GM19351 (cell line): Measurements from ENCODE around the gene NOP16.

Experiments used
- ATAC-seq: cut with Tn5 transposase; IDR thresholded peaks from one replicate; pipeline ENCODE4 v1.9.1; 2021; ENCODE audit warnings: mild to moderate bottlenecking, moderate library complexity; ENCODE audit not compliant: unreplicated experiment

NOP16 gene

GRCh38 chr5:176362233-176362490 lies 26.2 kb downstream of the NOP16 start:
- ATAC-seq, result no peak

DNA sequence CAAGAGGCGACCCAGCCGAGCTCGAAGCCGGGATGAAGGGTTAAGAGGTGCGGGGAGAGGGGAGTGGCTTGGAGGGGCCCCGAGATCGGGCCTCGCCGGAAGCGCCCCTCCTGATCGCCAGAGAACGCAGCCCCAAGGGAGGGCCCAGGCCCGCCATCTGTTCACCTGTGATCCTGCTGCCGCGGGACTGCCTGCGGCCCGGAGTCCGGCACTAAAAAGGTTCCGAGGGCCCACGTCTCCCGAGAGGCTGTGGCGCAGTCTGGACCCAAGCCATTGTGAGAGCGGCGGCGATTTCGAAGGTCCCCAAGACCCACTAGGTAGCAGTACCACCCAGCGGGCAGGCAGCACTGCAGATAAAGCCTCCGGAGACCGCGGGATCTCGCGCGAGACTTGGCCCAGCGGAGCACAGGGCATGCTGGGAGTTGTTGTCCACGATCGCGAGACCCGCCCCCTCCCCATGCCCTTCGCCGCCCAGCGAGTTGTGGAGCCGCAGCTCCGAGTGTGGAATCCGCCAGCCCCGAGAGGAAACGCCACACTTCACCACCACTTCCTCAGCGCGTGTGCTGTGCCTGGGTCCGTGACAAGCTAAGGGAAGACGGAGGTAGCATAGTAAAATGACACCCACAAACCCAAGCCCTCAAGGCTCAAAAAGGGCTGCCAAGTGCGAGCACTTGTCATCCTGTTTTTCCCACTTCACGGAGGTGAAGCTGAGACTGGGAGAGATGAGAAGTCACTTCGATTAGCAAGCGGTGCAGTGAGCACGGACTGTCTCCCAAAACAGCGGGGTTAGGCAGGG lies 26.8 kb downstream of the NOP16 start, which contains the start of gene KIAA1191:
TSS of gene KIAA1191 (minus strand) at position 328 of the 796 bp plus-strand sequence. CDS start 2,256 bp downstream, outside the sequence.
- peak; percentile 82 for ATAC-seq

DNA sequence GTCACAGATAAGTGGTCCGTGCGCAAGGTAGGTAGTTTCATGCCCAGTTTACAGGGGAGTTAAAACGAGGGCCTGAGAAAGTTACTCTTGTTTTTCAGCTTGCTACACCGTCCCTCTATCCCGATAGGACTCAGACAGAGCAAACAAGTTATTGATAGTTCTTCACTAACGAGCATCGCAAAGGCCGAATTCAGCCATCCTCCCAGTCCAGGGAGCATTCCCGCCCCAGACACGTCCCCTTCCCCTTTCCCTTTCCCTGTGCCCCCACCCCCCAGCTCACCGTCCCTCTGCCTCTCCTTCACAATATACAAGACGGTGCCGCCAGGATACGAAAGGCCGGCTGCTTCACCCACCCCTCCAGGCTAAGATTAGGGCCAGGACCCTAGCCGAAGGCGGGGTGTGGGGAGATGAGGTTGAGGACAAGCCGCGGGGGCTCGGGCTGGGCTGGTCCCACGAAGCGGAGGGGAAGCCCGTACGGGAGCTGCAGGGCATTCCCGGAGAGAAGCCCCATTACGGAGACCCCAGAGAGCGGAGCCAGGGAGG lies 27.4 kb downstream of the NOP16 start:
- ATAC-seq, result no peak

DNA sequence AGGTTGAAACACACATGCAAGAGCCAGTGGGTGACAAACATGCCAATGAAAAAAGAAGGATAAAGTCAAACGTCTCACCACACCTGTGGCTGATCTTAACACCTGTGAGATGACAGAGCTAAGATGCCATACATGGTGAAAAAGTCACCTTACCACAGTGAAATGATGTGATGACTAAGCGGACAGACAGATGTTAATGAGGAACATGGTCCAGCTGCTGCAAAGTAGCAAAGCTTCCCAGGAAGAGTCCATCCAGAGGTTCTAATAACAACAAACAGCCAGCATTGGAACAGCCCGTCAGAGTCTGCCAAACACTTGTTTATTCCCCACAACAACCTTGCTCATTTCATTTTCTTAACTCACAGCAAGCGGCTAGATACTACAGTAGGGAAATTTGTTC lies 28.7 kb downstream of the NOP16 start:
- no peak for ATAC-seq

DNA sequence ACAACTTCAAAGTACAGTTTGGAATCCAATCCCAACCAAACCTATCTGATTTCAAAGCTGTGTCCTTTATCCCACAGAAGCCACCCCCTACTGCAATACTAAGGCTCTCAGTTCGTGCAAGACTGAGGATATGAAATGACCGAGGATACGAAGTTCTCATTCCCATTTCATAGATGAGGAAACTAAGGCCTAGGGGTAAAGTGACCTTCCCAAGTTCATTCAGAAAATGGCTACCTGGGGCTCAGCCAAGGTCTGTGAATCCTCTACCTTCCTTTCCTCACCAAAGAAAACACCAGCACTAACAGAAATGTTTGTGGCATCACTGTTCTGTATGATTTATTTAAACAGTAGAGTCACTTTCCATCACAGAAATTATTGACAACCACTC lies 32.2 kb downstream of the NOP16 start:
- ATAC-seq, result no peak

DNA sequence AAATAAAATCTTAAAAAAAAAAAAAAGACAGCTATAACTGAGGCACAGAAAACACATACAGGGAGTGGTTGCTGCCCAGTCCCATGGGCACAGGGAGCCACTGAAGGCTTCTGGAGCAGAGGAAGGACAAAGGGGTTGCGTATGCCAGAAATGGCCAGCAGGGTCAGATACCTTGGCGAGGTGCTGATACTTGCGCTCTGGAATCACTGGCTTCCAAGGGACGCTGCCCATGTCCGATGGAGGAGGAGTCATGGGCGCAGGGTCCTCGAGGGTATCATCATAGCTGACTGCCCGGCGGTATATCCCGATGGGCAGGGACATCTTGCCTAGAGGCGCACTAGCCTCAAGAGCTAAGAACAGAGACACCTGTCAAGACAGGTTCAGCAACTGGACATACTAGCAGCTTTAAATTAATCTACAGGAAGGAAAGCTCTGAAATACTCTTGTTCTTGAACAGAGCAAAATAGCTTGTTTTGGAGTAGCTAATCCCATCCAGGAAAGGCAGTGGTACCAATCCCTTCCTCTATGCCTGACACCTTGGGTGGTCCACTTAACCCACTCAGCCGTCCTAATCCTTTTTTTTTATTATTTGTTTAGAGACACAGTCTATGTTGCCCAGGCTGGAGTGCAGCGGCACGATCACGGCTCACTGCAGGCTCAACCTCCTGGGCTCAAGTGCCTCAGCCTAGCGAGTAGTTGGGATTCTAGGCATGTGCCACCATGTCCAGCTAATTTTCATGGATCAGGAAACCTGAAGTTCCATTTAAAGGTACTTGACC lies 32.8 kb downstream of the NOP16 start:
- ATAC-seq, result no peak

- ATAC-seq, result no peak
Observed at GRCh38 chr5:176353533-176353932, 34.9 kb downstream of the NOP16 start.

- ATAC-seq, result no peak
Observed at GRCh38 chr5:176352116-176352878, 36.1 kb downstream of the NOP16 start.

GRCh38 chr5:176350416-176350815 lies 38.0 kb downstream of the NOP16 start:
- no peak for ATAC-seq

GRCh38 chr5:176342766-176343458 lies 45.5 kb downstream of the NOP16 start:
- ATAC-seq, result no peak

DNA sequence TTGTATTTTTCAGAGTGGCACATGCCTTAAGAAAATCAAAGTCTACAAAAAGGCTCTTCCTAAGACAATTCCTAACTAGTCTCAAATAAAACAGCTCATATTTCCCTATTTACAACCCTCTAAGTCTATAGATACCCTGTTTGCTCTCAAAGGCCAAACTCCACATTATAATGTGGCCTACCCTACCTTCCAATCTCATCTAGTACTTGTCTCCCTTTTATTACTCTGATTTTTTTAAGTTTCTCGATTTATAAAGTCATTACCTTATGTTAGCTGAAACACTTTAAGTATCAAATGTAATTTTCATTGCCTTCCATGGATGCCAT lies 46.3 kb downstream of the NOP16 start:
- ATAC-seq, result no peak

- no peak for ATAC-seq
Observed at GRCh38 chr5:176341325-176342157, 46.9 kb downstream of the NOP16 start.

DNA sequence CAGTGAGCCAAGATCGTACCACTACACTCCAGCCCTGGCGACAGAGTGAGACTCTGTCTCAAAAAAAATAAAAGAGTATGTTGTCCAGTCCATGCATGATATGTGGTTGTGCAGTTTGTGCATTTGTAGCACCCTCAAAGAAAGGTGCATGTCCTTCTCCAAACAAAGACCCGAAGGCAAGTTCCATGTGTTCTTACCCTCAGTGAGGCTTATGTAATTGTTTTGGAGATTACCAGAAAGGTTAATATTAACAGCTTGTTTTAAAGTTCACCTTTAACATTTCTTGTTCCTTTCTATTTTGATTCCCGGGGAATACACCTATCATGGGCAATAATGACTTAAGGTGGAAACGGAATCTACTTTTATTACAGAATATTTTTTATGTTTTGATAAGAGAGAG lies 49.1 kb downstream of the NOP16 start:
- ATAC-seq, result no peak

DNA sequence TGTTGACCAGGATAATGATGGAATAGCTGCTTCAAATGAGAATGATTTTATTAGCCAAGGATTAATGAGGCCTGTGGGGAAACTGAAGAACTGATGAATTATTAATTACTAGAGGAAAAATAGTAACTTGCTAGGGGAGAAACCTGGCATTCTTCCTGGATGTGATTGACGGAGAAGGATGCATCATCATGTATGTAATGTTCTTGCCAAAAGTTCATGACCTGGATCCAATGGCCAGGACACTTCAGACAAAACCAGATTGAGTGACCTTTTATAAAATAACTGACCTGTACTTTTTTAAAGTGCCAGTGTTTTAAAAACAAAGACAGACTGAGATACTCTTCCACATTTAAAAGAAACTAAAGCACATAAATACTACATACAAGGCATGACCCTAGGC lies 50.5 kb downstream of the NOP16 start:
- ATAC-seq, result no peak

DNA sequence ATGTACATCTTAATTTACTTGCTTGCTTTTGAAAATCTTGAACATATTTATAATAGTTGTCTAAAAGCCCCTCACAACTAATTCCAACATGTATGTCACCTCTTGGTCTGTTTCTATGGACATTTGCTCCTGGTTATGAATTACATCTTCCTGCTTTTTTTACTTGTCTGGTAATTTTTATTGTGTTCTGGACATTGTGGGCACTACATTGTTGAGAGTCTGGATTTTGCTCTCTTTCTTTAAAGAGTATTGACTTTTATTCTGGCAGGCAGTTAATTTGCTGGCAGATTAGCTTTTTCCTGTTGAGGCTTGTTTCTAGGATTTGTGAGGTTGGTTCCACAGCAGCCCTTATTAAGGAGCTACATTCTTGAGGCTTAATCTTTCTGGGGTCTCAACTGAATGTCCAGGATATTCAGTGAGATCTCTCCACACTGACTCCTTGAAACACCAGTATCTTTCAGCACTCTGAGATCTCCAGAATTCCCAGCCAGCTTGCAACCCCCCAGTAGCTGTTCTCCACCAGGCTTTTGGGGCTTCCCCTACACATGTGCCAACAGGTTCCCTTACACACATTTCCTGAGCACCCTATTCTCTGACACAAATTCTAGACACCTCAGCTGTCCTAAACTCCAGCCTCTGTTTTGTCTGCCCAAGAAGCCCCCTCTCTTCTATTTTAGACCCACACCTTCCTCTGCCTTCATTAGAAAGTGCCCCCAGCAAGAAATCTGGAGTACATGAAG lies 54.2 kb downstream of the NOP16 start:
- no peak for ATAC-seq
